AML-193 (cell line): ENCODE measurements around the gene PHAF1.

Experiments used
- DNase-seq, 2 experiments: peaks; one replicate each; lab custom pipeline; 2025; lab: John Stamatoyannopoulos, UW

PHAF1 gene

DNA sequence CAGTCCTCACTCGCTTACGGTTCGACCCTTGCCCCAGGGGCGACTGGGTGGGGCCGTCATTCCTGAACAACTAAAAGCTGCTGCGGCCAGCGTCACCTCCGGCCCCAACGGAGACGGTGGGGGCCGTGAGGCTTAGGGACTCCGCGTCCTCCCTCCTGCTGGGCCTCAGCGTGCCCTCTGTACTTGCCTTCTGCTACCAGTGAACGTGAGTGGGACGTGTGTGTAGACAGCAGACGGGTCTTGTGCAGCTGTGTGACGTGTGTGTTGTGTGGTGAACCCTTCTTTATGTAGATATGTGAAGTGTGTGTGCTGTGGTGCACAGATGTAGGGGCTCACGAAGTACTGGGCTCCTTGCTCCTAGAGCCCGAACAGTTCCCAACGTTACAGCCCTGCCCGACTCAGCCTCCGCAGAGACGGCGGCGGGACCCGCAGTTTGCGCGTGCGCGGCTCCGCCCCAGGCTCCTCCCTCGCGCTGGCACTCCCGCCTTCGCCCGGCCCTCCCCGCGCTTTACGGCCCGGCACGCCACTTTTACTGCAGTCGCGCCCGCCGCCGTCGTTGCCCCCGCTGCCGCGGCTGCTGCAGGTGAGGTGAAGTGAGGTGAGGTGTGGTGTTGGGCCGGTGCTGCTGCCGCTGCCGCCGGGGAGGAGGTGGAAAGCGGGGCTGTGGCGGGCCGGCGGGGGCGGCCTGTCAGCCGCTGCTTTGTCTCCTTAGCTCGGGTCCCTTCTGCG, at the start of gene PHAF1:
PHAF1 (plus strand) TSS at position 535 of the 729 bp plus-strand sequence. CDS start 235 bp downstream, outside the sequence.
- DNase-seq = peak; percentile 71 to 78

DNA sequence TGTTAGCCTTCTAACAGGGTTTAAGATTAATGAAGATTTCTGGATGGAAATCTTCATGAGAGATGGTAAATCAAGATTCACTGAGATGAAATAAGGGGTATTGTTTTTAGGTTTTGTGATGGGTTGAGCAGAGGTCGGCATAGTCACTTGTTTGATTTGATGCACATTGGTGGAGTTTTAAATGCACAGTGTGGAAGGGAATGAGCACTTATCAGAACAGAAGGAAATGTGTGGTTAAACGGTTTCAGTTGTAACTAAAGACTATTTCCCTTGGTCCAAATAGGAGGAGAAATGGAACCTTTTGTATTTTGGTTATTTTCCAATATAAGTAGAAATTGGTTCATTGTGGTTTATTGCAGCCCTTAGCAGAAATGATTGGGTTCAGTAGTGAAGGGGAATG, 46.7 kb upstream of the PHAF1 start:
- DNase-seq = no peak

DNA sequence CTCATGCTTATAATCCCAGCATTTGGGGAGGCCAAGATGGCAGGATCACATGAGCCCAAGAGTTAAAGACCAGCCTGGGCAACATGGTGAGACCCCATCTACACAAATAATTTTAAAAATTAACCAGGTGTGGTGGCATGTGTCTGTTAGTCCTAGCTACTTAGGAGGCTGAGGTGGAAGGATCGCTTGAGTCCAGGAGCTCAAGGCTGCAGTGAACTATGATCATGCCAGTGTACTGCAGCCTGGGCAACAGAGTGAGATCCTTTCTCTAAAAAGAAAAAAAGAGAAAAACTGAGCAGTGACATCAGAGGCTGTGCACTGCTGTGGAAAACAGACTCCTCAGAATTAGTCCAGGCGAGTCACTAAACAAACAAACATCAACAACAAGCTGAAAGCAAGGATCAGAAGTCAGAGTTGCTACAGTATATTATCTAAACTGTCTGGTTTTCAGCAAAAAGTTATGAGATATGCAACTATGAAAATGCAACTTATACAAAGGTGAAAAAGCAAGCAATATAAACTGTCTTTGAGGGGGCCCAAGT, 41.5 kb upstream of the PHAF1 start:
- no peak for DNase-seq

DNA sequence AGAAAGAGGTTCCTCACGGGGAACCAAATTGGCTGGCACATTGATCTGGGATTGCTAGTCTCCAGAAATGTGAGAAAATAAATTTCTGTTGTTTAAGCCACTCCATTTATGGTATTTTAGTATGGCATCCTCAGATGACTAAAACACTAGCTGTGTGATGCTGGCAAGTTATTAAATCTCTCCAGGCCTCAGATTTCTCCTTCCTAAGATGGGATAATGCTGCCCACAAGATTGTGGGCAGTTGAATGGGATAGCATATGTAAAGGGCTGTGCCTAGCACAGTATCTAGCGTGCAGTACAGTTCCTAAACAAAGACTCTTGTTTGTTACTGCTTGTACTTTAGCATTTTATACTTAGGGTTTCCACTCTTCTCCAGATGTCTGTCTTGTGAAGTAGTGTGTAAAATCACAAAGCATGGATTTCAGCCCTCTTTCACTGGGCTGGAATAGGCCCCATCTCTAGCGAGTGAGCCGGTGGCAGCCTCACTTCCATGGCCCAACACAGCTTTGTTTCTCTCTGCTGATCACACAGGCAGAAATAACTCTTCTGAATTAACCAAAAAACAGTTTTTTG, 38.2 kb upstream of the PHAF1 start:
- DNase-seq = no peak

DNA sequence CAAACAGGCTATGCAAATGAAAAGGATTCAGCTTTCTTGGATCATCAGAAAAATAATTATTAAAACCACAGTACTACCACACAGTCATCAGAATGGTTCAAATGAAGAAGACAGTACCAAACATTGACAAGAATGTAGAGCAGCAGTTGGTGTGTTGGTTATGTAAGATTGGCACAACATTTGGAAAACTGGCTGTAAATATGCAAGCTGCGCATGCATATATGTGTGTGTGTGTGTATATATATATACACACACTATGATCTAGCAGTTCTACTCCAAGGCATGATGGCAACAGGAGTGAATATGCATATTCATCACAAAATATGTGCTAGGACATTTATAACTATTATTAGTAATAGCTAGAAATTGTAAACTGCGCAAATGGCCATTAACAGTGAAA, 34.4 kb upstream of the PHAF1 start:
- no peak for DNase-seq

DNA sequence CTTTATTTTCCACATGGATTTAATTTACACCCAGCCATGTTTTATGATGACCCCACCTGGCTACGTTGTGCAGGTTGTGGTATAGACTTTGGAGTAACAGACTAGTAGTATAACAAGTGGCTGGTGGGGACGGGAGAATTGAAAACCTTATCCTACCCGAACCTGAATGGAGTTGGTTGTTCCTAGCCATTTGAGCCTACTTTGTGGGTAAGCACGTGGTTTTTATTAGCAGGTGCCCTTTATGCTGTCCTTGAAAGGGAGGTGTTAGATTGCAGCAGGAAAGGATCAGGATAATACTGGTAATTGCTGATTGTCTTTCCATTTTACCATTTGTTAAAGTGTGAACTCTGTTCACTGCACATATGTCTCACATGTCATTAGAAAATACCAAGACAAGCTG, 31.9 kb upstream of the PHAF1 start:
- no peak for DNase-seq

DNA sequence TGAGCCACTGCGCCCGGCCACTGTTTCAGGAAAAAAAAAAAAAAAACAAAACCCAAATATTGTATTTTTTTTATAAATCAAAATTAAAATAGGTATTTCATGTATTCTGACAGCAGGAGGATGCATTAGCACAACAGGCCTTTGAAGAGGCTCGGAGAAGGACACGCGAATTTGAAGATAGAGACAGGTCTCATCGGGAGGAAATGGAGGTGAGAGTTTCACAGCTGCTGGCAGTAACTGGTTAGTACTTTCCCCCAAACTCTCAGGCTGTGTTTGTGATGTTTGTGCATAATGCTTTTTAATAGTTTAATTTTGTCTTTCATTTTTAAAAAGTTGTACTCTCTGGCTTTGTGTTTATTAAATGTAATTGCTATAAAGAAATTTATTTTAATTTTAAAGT, 27.6 kb upstream of the PHAF1 start:
- DNase-seq = no peak

DNA sequence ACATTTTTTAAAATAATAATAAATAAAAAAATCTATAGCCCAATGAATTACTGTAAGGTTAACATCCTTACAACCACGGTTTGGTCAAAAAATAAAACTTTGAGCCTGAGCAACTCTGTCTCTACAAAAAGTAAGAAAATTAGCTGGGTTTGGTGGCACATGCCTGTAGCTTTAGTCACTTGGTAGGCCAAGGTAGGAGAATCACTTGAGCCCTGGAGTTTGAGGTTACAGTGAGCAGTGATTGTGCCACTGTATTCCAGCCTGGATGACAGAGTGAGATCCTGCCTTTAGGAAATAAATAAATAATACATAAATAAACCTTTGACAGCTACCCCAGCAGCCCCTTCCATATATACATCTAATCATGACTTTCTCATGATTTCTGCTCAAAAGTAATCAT, 26.9 kb upstream of the PHAF1 start:
- DNase-seq = no peak

DNA sequence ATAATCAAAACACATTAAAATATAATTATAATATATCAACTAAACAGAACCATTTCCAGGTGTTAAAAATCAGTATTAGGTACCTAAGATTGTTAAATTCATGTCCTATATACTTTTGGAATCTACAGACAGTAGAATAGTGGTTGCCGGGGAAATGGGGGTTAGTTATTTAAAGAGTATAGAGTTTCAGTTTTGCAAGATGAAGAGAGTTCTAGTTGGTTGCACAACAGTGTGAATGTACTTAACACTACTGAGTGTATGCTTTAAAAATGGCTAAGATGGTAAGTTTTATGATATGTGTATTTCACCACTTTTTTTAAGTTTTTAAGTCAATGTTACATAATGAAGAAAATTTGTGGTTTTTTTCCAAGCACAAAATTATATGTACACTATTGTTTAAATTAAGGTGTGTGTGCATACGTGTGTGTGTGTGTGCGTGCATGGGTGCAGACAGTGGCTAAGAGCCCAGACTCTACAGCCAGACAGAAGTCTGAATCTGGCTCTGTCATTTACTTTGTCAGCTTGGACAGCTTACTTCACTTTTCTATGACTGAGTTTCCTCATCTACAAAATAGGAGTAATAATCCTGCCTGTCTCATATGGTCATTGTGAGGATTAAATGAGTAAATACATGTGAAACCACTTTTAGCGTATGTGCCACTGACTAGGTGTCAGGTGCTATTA, 25.3 kb upstream of the PHAF1 start:
- peak; percentile 21 to 24 for DNase-seq

DNA sequence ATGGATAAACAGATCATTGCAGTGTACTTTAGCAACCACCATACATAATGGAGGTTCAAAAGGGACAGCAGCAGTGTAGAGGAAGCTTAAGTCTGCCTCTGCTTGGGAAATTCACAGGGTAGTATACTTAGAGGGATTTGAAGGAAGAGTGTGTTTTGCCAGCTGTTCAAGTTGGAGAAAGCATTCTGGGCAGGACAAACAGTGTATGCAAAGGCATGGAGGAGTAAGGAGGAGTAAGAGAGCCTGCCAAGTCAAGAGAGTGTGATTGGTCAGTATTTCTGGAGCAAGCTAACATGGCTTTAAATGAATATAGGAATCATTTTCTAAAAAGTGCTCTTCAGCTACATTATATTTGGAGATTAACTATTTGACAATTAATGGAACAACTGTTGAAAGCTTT, 22.9 kb upstream of the PHAF1 start:
- DNase-seq = no peak

DNA sequence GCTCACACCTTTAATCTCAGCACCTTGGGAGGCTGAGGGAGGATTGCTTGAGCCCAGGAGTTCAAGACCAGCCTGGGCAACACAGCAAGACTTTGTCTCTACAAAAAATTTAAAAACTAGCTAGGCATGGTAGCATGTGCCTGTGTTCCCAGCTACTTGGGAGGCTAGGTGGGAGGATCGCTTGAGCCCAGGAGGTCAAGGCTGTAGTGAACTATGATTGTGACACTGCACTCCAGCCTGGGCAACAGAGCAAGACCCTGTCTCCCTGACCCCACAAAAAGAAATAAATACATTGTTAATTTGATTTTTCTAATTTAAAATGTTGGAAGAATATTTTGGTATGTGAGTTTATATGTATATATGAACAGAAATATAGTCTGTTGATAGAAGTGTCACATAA, 22.4 kb upstream of the PHAF1 start:
- DNase-seq = no peak

DNA sequence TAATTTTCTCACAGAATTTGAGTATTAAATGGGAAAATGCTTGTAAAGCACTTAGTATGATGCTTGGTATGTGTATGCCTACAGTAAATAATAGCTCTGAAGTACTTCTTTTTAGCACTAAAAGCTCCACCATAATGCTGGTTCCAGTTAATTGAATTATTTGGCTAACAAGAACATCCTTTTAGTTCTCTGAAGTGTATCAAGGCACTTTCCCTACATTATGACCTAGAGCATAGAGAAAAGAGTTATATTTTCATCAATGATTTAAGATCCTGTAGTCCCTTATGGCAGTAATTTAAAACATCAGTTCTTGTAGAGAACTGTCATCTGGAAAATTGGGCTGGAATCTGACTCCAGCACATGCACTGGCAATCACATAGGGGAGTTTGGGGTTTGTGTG, 21.9 kb upstream of the PHAF1 start:
- no peak for DNase-seq

DNA sequence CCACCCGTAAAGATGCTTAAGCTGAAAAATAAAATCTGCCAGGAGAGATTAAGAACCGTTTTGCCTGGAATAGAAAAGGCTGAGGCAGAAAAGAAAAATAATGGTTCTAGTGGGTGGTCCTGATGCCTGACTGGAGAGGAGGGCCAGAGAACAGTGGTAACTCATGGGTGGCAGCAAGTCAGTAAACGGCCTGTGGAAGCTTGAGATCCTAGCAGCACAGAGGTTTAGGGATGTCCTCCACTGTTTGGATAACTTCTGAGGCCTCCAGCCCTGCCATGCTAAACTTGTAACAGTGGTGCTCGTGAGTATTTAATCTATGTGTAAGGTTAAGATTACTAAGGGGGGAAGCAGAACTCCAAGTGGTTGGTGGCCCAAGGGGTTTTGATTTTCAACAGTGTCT, 21.2 kb upstream of the PHAF1 start:
- no peak for DNase-seq

DNA sequence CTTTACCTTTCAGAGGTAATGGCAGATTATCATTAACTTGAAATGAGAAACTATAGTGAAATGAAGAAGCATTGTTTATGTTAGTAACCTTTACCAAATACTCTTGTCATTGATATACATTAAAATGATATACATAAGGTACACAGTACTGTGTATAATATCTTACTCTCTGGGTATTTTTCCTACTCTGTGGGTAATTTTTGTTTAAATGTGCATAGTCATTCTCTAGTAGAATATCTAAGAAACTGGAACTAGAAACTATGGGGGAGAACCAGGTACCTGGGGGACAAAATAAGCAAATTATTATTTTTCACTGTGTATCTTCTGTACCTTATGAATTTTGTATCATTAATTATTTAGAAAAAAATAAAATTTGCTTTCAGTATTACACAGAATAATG, 20.6 kb upstream of the PHAF1 start:
- no peak for DNase-seq

DNA sequence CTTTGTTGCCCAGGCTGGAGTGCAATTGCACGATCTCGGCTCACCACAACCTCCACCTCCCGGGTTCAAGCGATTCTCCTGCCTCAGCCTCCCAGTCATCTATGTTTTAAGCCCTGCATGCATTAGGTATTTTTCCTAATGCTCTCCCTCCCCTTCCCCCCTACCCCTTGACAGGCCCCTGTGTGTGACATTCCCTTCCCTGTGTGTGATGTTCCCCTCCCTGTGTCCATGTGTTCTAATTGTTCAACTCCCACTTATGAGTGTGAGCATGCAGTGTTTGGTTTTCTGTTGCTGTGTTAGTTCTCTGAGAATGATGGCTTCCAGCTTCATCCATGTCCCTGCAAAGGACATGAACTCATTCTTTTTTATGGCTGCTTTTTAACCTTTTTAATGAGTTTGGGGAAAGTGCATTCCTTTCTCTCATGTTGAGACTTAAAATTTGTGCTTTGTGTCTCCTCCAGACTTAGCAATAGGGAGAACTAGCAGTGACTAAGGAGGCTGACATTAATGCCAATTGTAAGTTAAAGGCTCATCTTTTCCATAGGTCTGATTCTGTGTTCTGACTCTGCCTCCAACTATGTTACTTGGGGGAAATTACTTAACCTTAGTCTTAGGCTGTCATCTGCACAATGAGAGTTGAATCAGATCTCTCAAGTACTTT, 17.7 kb upstream of the PHAF1 start:
- no peak for DNase-seq

DNA sequence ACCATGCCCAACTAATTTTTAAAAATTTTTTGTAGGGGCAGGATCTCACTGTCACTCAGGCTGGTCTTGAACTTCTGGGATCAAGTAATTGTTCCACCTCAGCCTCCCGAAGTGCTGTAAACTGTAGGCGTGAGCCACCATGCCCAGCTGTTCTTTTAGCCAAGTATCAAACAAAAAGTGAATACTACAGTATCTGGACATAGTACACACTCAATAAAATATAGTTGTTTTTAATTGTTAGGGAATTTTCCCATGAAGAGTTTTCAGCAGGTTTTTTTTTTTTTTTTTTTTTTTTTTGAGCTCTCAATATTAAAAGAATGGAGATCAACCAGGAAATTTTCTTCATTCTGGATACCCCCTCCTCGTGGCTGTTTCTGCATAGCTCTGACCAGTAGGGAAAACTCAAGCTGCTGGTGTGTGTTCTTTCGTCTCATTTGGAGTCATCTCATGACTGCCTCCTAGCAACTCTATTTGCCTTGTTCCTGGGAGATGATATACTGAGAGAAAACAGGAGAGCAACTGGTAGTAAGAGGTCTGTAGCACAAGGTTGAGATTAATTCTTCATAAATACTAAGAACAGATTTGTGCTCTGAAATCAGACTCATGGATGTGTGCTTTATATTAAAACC, 16.5 kb upstream of the PHAF1 start:
- no peak for DNase-seq

DNA sequence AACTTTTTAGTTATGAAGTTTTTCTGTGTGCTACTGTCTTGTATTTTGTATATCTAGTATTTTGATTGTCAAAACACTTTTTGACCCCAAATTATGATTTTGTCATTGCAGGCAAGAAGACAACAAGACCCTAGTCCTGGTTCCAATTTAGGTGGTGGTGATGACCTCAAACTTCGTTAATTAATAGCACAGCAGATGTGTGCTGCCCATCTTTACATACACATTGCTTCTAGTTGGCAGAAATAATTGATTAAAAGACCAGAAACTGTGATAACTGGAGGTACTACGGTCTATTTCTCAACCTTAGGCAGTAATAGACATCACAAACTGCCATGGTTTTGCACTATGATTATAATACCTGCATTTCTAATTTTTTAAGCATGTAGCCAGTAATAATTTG, 11.1 kb upstream of the PHAF1 start:
- no peak for DNase-seq

DNA sequence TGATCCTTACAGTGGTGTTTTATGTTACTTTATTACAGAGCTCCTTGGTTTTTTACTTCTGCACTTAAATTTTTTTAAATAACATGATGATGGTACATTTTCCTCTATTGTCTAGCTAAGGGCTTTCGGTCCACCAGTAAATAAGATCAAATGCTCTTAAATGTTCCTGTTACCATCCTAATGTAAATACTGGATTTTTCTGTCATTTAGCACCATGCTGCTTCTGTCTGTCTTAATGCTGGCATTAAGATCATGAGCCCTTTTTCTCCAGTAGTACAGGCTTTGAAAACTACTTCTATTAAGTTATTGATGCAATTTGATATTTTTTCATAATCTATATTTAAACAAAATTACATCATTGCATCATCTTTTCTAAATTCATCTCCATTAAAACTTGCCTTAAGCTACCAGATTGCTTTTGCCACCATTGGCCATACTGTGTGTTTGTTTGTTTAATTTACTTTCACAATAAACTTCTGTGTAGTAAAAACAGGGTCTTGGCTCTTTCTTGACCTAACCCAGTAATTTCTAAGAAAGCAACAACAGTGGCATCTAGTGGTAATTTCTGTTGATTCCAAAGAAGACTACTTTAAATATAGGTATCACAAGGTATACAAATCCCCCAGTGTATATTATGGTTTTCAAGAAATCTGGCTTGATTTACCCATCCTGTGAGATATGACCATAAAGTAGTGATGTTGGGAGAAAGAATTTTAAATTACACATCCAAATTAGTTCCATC, 9.0 kb upstream of the PHAF1 start:
- peak in 1 of 2 experiments; percentile 26 for DNase-seq

DNA sequence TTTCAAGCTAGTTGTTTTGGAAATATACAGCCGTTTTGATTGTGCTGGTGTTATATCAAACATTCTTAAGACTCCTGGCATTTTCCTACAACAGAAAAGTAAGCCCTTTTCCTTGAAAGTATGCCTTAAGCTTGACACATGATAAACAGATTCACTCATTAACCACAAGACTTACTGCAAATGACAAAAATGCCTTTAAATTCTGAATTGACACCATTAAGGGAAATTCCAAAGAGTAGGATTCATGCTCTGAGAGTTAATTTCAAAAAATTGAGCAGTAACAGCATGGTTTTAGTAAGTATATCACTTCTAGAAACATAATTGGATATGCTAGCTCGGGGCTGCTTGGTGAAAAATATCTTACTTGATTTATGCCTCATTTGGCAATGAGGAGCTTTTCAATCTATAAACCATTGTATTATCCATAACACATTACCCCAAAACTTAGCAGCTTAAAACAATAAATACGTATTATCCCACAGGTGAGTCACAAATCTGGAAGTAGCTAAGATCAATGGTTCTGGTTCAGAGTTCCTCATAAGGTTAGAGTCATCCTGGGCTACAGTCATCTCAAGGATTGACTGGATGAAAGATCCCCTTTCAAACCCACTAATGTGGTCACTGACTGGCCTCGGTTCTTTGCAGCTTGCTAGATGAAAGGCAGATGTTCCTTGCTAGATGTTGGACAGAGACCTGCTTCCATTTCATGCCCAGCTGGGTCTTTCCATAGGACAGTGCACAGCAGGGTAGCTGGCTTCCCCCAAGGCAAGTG, 8.2 kb upstream of the PHAF1 start:
- DNase-seq = no peak

DNA sequence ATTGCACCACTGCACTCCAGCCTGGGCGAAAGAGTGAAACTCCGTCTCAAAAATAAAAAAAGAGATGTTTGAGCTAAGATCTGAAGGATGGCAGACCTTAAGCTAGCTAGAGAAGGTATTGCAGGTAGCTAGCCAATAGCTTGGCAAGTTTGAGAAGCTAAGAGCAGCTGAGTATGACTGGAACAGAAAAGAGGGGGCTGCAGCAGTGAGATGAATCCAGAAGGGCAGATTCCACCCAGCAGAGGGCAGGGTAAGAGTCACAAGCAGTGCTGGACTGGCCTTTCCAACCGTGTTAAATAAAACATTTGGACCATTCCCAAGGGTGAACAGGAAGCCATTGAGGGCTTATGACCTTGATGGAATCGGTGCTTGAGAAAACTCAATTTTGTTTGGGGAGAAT, 5.7 kb upstream of the PHAF1 start:
- no peak for DNase-seq

DNA sequence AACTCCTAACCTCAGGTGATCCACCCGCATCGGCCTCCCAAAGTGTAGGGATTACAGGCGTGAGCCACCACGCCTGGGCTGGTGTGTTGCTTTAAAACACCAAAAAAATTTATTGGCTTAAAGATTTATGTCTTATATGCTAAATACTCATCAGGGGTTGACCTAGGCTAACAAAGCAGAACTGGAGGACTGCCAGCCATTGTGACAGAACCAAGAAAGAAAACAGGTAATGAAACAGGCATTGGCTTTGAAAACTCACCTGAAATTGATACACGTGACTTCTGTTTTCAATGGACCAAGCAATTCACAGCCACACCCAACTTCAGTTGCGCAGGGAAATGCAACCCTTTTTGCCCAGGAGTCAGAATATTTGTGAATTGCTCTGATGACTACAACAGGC, 4.9 kb upstream of the PHAF1 start:
- no peak for DNase-seq
